NCI-H2196 (cell line): Measurements from ENCODE around the gene CCP110.

Experiments used
- DNase-seq: peaks from one replicate; lab custom pipeline; 2025; ENCODE audit not compliant: unreplicated experiment; lab: John Stamatoyannopoulos, UW

CCP110 gene

GRCh38 chr16:19506965-19507364, 16.8 kb upstream of the CCP110 start:
- DNase-seq: no peak

- no peak for DNase-seq
Measured at GRCh38 chr16:19507867-19508266, 15.9 kb upstream of the CCP110 start.

GRCh38 chr16:19512297-19512696, 11.4 kb upstream of the CCP110 start:
- no peak for DNase-seq

DNA sequence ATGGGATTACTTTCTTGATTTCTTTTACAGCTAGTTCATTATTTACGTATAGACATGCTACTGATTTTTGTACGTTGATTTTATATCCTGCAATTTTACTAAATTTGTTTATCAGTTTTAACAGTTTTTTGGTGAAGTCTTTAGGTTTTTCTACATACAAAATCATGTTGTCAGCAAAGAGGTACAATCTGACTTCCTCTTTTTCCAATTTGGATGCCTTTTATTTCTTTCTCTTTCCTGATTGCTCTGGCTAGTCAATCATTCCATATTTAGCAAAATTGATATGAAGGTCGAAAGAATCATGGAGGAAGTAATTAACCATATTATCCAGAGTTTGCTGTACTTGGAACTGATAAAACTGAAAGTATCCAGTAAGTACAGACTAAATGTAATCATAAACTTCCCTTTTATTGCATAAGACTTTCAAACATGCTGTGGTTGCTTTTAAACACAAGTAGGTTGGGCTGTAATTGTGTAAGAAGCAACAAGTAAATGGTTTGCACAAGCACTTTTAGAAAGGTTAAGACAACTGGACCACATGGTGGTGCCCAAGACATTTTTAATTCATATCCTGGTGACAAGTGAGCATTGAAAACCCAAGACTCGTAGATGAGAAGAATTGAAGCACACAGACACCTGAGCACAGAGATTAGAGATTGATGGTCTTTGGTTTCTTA, 10.2 kb upstream of the CCP110 start:
- DNase-seq: no peak

GRCh38 chr16:19515757-19516156, 8.0 kb upstream of the CCP110 start:
- no peak for DNase-seq

- DNase-seq: peak; percentile 49
Measured at GRCh38 chr16:19517424-19518089, 6.2 kb upstream of the CCP110 start.

GRCh38 chr16:19518388-19518787, 5.4 kb upstream of the CCP110 start:
- DNase-seq: no peak

GRCh38 chr16:19520861-19521331, 2.8 kb upstream of the CCP110 start:
- DNase-seq: no peak

GRCh38 chr16:19521471-19522396, 2.0 kb upstream of the CCP110 start, which contains the start of gene GDE1:
GDE1 (minus strand) TSS chr16:19522098; CDS start chr16:19521964, 134 bp downstream.
- peak; percentile 93 for DNase-seq

- no peak for DNase-seq
Measured at GRCh38 chr16:19522397-19522732, 1.4 kb upstream of the CCP110 start.

DNA sequence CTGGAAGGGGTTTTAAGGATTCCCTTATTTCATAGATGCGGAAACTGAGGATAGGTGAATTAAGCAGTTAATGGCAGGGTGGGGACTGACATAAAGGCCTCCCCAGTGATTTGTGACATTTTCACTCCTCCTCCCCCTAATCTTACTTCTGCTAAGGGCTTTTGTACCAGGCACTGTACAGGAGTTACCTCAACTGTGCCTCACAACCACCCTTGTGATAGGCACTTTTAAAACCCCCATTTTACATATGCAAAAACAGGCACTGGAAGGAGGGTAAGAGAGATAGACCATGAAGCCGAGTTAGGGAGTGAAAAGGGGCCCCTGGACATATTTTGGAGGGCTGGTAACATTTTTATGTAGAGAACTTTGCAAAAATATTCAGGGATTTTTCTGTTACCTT, 982 bp upstream of the CCP110 start:
- no peak for DNase-seq

DNA sequence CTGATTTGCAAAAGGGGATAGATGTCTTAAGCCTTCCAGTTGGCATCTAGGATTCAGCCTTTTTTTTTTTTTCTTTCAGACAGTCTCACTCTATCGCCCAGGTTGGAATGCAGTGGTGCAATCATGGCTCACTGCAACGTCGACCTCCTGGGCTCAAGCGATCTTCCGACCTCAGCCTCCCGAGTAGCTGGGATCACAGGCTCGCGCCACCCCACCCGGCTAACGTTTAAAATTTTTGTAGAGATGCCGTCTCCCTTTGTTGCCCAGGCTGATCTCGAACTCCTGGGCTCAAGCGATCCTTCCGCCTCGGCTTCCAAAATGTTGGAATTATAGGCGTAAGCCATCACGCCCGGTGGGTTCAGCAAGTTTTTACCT, 571 bp upstream of the CCP110 start:
- DNase-seq: no peak

DNA sequence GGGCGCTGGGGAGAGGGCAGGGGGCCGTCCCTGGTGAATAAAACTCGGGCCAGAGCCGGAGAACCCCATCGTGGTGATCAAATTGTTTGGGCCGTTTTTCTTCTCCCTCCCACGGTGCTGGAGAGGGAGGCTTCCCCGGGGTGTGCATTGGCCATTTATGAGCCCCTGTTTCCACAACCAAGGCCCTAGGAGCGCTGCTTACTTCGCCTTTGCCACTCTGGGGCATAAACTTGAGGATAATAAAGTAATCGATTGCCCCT, 544 bp downstream of the CCP110 start:
- DNase-seq: no peak

GRCh38 chr16:19524616-19525384, 1.1 kb downstream of the CCP110 start:
- DNase-seq: no peak

DNA sequence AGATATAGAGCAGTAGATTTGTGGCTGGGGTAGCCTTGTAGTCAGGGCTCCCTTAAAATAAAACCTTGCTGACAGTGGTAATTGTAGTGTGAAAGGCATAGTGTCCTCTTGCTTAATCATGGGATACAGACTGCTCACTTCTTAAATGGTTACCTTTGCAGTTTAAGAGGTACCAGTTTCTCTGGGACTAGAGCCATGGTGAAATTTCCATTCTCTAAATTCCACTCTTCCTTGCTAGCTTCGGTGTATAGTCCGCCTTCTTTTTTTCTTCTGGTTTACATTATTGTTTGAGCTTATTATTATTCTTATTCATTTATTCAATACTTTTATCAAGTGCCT, 1.6 kb downstream of the CCP110 start:
- DNase-seq: no peak

GRCh38 chr16:19527161-19527560, 3.4 kb downstream of the CCP110 start:
- no peak for DNase-seq

- DNase-seq: no peak
Measured at GRCh38 chr16:19528666-19529065, 4.9 kb downstream of the CCP110 start.

- DNase-seq: no peak
Measured at GRCh38 chr16:19532601-19533000, 8.9 kb downstream of the CCP110 start.

DNA sequence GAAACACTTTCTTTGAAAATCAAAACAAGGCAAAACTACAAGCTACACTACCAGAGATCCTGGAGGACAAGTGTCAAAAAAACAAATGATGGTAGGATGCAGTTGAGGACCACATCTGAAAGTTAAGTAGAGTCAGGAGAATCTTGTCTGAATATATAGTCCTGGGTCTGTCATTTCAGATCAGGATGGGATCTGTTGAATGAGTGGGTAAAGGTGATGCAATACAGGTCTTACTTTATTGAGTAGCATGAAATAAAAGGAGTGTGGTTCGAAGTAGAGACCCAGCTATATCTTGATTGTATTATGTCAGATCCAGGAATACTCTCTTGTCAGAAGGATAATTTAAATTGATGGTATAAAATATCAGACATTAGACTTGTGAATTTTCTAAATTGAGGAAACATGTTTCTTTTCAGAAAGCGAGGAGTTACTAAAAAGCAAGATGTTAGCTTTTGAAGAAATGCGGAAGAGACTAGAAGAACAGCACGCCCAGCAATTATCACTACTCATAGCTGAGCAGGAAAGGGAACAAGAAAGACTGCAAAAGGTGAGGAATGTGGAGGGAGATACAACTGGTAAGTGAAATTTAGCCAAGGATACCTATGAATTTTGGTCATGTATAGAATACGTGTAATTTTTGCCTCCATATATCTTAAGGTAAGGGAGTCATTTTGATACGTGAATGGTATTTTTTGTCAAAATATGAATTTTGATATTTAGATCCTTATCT, 16.7 kb downstream of the CCP110 start:
- DNase-seq: no peak

DNA sequence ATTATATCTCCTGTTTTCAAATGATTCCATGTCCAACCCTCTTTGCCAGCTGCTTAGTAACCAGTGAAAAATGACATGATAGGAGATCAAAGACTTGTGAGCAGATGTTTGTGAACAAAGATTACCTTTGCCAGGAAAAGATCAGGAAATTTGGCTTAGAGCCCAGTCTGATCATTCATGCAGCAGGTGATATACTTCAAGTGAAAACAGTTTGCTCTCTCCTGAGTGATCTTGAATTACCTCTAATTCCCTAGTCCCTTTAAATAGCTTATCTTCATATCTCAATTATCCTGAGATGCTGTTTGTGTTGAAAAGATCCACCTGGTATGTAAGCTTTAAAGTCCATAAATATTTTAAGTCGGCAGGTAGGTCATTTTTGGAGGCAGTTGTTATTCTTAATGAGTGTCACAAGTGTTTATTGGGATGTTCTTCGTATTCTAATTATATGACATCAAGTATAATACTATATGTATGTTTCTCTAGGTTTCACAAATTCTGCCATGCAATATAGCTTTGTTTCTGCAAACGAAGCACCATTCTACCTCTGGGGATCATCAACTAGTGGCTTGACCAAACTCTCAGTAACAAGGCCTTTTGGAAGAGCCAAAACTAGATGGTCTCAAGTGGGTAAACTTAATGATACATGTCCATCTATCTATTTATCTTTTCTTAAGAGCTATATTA, 18.5 kb downstream of the CCP110 start:
- peak; percentile 96 for DNase-seq
